HG03439 (cell line): ENCODE data around the gene COLEC12.

ENCODE experiments used
- ATAC-seq: cut with Tn5 transposase; IDR thresholded peaks from one replicate; pipeline ENCODE4 v1.9.1; 2021; ENCODE audit warnings: mild to moderate bottlenecking, moderate library complexity; ENCODE audit not compliant: unreplicated experiment

The COLEC12 gene

DNA sequence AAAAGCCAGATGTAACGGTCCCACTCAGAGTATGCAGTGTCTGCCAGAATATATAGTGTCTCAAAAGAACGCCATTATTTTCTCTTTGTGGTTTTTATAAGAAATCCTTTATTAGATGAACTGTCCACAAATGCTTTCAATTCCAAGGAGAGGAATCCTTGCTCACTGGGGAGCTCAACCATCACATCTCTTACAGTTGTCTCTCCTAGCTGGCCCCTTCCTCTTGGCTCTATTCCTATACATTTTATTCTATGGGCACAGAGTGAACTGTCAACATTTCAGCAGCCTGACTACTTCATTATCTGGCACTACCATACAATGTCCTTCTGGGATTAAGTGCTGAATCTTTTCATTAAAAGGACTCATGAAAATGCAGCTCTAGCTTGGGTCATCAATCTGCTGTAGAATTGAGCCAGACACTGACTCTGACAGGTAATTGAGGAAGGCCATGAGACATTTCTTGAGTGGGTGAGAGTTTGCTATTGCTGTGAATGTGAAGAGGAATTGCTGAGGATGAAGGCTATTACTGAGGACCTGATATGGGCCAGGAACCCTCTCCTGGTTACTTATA, 136.2 kb downstream of the COLEC12 start:
- no peak for ATAC-seq

DNA sequence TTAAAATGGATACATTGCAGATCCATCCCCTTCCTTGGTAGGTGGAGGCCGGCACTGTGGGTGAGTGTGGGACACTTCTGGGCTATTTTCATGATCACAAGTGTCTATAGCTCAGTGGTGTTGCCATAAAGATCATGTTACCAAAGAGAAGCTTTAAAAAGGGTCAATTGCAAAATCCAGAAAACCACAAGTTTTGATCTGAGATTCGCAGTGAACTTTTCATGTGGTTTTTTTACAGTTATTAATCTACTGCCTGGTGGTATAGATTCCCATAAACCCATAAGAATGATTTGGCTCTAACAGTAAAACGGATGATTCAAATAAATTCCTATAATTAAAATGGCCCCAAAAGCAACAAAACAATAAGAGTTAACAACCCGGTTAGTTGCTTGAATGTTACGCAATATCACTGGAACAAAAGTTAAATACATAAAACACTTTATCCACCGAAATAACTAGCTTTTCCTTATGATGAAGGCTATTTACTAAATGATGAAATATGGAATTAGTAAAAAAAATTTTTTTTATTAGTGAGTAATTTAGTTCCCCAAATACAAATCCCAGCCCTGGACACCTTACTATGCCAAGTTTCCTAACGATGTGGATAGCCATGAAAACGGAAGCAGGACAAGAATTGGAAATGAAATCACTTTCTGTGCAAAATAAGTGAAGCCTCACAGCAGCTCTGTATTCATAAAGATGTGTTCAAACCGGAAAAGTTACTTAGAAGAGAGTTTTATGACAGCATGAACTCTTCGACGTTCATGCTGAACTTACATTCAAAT, 137.0 kb downstream of the COLEC12 start:
- ATAC-seq = no peak

DNA sequence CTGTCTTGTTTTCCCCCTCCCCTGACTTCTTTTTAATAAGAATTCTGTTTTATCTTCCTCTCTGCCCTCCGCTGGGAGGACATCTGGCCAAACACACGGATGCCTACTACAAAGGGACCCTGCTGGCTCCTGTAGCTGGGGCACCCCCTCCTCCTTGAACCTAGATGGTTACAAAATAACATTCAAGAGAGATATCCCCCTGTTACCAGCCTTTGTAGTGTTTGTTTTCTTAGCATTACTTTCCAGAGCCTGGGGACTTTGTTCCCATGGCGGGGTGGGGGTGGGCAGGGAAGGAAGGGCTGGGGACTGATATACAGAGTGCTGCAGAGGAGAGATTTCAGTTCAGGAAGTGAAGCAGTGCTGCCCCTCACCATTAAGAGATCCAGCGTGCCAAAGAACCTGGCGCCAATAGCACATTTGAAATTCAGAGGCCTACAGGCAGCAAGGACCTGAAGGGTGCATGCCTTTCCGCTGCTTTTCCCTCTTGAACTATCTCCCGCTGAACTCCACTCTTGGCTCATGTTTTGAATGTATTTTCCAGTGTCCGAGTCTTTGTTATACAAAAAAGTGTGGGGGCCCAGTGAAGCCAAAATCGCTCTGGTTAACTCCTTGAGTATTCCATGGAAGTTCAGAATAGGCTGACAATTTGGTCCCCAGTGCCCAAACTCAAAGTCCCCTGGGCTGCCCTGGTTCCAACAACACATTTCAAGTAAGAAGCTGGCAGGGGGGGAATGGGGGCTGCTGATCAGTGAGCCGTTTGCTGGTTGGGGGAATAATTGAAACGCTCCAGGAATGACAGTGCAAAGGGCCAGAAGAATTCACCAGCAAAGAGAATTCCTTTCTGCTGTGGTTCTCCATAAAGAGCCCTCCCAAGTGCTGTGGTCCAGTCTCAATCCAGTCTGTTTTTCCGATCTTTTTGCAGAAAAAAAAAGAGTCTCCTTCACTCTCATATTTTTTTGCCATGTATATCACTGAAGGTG, 137.9 kb downstream of the COLEC12 start:
- no peak for ATAC-seq

DNA sequence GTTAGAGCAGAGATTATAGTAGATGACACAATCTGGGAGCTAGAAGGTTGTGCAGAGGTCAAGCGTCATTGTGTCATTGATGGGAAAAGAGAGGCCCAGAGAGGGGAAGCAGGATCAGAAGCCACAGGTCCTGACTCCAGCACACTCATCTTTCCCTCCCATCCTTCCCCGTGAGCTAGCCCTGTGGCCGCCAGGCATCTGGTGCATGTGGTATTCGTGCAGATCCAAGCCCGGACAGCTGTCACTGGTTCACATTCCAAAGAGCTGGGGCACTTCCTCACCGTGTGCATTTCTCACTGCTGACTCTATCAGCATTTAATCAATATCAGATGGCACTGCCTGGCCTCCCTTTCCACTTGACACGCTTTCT, 138.6 kb downstream of the COLEC12 start:
- no peak for ATAC-seq

DNA sequence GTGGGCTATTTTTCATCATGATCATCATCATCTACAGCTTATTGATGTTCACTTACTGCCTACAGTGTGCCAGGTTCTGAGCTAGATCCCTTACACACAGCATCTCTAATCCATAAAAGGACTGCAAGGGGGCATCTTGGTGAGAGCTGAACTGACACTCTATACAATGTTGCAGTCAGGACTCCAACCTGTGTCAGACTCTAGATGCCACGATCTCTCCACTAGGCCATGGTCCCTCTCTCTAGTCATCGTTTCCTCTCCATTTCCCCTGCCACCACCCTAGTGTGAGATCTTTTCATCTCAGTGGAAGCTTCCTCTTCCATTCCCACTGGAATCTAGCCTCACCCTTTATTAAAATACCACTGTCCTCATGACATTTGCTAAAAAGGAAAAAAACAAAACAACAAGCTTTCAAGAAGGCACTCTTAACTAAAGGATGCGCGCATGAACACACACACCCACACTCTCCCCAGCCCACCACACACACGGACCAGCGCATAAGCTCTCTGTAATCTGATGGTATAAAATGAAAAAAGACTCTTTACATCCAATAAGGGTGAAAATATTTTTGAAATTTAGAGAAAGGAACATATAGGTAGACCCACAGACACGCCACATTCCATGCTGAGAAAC, 139.3 kb downstream of the COLEC12 start:
- ATAC-seq = no peak

DNA sequence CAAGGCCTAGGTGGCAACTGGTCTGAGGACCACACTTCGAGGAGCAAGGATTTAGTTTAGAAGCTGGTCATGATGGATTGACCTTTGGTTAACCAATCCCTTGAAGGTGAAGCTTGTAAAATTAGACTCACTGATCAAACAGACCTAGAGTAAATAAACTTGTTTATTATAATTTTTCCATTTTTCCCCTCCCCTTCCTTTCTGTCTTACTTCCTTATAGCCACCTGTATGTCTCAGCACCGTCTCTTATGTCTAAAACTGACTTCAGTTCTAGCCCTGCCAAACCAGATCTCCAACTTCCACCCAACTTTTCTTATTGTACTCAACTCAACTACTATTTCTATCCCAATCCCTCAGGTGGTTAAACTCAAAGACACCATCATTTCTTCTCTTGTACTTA, 139.8 kb downstream of the COLEC12 start:
- no peak for ATAC-seq

DNA sequence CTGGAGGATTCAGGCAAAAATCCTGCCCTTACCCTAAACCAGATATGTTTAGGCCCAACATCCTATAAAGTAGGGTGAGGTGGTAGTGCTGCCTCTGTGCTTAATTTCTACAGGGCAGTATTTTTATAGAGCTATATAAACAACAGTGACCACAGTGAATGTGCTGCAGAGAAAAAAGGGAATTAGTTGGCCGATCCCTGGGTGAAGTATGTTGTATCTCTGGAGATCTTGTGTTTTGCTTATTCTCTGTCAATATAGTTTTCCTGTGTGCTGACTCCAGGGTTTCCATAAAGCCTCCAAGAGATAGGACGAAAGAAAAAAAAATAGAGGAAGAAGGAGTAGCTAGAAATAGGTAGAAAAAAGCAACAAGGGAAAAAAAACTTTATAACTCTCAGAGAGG, 143.7 kb downstream of the COLEC12 start:
- no peak for ATAC-seq

DNA sequence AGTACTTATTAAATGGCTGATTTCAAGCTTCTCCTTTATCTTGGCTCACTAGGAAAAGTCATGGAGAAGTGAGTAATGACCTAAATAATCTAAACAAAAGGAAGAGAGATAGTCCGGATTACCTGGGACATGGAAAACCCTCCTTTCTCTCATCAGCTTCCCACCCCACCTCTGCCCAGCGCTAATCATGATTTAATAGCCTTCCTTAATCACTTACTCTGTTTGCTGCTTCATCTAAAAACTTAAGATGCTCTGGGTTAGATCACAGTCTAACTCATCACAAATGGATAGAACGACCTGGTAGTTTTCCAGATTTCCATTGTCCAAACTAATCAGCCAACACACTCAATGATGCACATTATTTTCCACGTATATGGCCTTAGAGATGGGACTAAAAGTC, 144.8 kb downstream of the COLEC12 start:
- no peak for ATAC-seq

DNA sequence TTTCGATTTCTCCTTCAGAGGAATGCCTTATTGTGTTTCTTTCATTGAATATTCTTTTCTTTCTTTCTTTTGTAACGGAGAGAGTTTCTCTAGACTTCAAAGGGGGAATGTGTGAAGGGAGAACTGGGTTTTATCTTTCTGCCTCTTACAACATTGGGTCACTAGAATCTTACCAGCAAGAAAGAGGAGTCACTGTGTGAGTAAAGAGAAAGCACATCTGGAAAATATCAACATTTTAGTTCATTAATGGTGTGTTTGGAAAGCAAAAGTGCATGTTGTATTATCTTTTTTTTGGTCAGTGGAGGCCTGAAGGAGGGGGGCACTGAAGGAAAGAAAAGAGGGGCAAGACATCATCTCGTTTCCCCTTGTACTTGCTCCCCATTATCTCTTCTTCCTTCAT, 146.0 kb downstream of the COLEC12 start:
- no peak for ATAC-seq

DNA sequence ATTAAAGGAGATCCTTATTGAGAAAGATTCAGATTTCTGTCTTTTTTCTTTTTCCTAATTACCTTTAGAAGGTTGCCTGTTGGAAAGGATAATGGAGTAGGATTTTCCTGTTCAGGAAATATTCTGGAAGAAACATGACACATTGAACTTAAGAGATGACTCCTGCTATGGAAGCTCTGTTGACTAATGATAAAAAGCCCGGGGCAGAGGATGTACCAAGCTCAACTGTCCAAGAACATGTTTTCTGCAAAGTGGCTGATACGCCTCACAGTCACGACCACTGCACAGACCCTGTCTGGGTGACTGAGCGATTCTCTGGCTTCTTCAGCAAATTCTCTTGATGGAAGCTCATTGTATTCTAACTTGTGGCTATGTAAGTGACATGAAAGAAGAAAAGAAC, 146.5 kb downstream of the COLEC12 start:
- ATAC-seq = no peak

DNA sequence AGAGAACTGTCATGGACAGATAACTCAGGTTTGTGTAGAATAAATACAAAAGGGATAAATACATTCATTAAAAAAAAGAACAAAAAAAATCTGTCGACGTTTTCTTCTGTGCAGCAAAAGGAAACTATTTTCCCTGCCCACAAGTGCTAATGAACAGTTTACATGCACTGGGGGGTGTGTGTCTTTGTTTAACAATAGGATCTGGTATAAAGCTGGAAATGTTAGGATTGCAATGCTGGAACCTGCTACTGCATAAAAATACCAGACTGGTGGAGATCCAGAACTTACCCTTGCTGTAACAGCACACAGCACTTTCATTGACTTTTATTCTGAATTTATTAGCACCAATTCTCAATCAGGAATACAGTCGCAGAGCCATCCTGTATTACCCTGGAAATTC, 148.1 kb downstream of the COLEC12 start:
- ATAC-seq = no peak

DNA sequence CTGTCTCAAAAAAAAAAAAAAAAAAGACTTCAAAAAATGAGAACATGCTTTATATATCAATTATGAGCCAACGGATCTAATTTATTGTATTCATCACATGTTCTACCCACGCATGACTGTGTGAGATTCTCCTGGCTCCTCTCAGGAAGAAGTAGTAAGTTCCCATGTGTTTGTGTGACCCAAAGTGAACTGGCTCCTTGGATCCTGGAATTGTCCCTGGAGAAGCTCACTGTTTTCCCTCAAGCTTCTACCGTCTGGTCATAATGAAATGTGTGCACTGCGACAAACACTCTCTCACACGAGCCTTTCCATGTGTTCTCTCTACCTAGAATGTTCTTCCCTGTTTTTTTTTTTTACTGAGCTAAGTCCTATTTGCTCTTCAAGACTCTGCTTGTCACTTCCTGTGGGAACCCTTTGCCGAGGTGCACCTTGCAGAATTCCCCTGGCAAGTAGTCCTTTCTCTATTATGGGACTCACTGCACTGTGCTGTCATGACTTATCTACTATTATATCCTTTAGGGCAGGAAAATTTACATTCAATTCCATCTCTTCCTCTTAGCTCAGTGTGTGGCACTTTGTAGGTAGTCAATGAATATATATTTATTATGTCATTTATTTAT, 149.4 kb downstream of the COLEC12 start:
- no peak for ATAC-seq

DNA sequence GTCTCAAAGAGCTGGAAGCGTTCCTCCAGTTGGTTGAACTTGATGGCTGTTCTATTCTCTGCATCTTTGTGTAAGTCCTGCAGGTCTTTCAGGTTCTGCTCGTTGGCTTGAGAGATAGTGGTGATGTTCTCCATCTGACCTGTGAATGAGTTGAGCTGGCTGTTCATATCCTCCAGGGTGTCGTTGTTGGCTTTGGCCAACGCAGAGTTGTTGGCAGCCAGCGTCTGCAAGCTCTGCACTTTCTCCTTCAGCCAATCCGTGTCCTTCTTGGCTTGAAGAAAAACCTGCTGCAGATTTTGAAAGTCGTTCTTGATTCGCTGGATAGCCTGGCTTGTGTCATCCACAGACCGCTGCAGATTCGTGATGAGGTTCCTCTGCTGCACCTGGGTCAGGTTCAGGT, 153.9 kb downstream of the COLEC12 start:
- no peak for ATAC-seq

DNA sequence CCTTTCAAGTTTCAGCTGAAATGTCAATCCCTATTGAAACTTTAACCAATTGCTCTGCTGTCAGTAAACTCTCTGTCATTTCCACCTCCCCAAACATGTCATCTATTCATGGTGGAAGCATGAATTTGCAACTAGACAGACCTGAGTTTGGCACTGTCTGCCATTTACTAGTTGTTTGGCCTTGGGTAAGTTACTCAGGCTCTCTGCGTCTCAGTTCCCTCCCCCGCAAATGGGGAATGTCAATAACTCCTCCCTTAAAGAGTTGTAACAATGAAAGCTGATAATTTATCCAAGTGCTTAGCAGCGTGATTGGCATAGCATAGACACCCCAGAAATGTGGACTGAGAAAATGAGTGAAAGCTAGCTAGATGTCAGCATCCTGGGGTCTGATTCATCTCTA, 159.4 kb downstream of the COLEC12 start:
- ATAC-seq = no peak

DNA sequence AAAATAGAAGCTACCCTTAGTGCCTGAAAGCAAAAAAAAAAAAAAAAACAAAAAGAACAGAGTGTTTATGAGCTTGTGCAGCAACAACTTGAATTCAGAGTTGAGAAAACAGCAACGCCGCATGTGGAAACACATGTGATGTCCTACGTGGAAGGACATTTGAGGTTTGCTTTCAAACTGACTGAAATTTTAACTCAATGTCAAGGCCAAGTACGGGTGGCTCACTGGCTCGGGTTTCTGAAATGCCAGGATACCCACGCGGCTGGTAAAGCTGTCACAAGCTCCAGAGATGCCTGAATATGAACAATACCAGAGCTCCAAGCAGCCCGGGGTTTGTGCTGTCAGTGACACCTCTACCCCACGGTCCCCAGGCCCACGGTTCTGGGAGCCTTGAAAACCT, 160.5 kb downstream of the COLEC12 start:
- ATAC-seq = no peak

DNA sequence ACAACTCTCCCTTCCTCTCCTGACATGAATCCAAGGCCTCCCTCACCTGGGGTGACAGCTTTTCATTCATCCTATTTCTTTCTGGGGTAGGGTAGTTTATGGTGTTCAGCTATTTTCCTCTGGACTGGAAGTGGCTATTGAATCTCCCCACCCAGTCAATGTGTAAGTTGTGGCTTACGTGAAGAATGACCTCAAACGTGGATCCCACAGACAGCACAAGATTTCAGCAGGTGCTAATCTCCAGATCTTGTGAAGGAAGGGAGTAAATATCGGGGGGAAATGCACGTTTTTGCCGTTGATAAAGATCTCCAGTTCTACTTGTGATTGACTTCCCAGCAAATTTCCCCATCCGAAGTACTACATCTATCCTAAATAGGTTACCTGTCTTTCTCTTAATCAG, 161.3 kb downstream of the COLEC12 start:
- no peak for ATAC-seq

DNA sequence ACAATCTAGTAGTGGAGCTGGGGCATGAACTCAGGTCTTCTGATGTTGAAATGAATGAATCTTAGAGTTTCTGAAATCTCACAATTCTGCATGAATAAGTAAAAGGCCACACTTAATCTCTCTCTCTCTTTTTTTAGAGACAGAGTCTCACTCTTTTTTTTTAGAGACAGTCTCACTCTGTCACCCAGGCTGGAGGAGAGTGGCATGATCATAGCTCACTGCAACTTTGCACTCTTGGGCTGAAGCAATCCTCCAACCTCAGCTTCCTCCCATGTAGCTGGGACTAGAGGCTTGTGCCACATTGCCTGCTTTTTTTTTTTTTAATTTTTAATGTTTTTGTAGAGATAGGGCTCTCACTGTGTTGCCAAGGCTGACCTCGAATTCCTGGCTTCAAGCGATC, 163.8 kb downstream of the COLEC12 start:
- ATAC-seq = no peak

DNA sequence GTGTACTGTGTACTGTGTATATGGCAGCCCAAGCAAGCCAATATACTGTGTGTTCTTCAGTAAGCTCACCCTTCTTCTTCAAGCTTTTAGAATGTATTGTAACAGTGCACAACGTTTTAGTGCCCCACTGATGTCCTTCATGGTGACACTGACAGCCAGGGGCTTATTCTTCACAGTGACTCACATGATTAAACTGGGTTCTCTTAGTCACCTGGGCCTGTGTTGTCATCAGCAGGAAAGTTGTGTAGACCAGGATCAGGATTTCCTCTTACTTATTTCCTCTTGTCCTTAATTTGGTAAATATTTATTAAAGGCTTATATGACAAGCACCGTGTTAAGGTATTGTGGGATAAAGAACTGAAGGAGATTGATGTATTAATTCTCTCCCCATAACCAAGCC, 164.8 kb downstream of the COLEC12 start:
- ATAC-seq = no peak

DNA sequence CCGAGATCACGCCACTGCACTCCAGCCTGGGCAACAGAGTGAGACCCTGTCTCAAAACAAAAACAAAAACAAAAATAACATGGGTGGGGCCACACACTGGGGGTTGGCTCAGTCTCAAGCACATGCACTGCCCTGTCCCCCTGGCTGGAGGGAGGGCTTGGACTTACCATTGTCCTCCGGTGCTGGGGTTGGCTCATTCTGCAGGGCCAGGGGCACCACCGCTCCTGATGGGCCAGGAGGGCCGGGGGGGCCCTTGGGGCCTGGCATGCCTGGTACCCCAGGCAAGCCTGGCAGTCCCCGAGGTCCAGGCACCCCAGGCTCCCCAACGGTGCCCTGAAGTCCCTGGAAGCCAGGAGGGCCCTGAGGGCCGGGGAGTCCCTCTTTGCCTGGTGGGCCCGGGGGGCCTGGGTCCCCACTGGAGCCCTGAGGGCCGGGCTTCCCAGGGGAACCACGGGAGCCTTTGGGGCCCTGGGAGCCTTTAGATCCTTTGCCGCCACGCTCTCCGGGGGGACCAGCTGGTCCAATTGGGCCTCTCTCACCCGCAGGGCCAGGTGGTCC, 165.8 kb downstream of the COLEC12 start:
- no peak for ATAC-seq

DNA sequence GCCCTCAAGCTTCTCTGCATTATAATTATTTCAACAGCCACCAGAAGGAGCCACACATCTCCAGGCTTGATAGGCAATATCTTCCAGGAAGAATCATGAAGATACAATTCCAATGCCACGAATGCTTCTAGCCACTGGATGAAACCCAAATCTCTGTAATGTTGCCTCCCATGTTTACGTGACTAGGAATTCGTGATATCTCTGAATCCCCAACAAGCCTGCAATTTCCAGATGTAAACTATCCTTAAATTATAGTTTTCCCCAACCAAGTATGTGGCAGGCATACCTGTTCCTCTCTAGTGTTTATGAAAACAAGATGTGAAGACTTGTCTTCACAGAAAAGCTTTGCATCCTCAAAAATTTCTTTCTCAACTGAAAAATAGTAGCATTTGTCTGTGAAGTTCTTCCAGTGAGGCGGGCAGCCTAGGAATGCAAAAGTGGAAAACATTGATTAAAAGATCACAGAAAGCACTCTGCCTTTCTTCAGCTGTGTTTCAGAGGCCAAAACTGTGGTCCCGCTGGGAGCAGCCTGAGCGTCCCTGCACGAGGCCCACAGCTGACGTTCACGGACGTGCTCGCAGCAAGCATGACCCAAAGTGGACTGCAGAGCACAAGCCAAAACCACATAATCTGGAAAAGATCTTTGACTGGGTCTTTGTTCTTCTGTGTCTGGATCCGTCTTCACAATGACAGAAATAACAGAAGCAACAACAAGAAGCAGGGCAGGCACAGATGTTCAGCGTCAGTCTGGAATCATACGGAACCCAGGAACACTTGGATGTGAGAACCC, 167.6 kb downstream of the COLEC12 start:
- no peak for ATAC-seq
